H9 (cell line): Measurements from ENCODE around the gene ARFGAP1. TPM values are rescaled to one million over a fixed set of nuclear protein-coding genes. Genes with fewer than 3 reads are reported as not detected.

Experiments used
- DNase-seq: peaks from one replicate; pipeline ENCODE4 v3.0.0-alpha.2; 2017
- H2AFZ ChIP-seq: one replicate; pipeline ENCODE4 v1.6.1; 2013; ENCODE audit warnings: mild to moderate bottlenecking, low read length, control low read depth, moderate library complexity
- H2AK5ac ChIP-seq: 2 replicates; pipeline ENCODE4 v1.6.1; 2013; ENCODE audit warnings: low read length, control low read depth, mixed read lengths; ENCODE audit not compliant: insufficient read length
- H2BK120ac ChIP-seq: one replicate; pipeline ENCODE4 v1.6.1; 2013; ENCODE audit warnings: low read depth, mild to moderate bottlenecking, low read length, control low read depth, inconsistent platforms; ENCODE audit not compliant: poor library complexity, severe bottlenecking
- H2BK12ac ChIP-seq: 2 replicates; pipeline ENCODE4 v1.6.1; 2013; ENCODE audit warnings: low read length, control low read depth, mixed read lengths, low read depth; ENCODE audit not compliant: insufficient read length
- H2BK15ac ChIP-seq: 2 replicates; pipeline ENCODE4 v1.6.1; 2013; ENCODE audit warnings: low read depth, low read length, control low read depth
- H2BK20ac ChIP-seq: one replicate; pipeline ENCODE4 v1.6.1; 2013; ENCODE audit warnings: low read depth, mild to moderate bottlenecking, low read length, control low read depth, inconsistent platforms; ENCODE audit not compliant: poor library complexity, severe bottlenecking
- H2BK5ac ChIP-seq: 2 replicates; pipeline ENCODE4 v1.6.1; 2013; ENCODE audit warnings: low read length, control low read depth, mixed read lengths; ENCODE audit not compliant: insufficient read length
- H3K14ac ChIP-seq: 2 replicates; pipeline ENCODE4 v1.6.1; 2013; ENCODE audit warnings: low read length, control low read depth; ENCODE audit not compliant: insufficient read depth
- H3K18ac ChIP-seq: 2 replicates; pipeline ENCODE4 v1.6.1; 2013; ENCODE audit warnings: low read depth, mild to moderate bottlenecking, mixed read lengths, low read length, control low read depth; ENCODE audit not compliant: insufficient read length
- H3K23ac ChIP-seq: 2 replicates; pipeline ENCODE4 v1.6.1; 2013; ENCODE audit warnings: low read length, control low read depth, mixed read lengths, low read depth; ENCODE audit not compliant: insufficient read length
- H3K23me2 ChIP-seq: 2 replicates; pipeline ENCODE4 v1.6.1; 2013; ENCODE audit warnings: low read depth, mild to moderate bottlenecking, mixed read lengths, low read length, control low read depth; ENCODE audit not compliant: insufficient read length, poor library complexity, severe bottlenecking
- H3K27ac ChIP-seq: 2 replicates; pipeline ENCODE4 v1.5.1; 2013; ENCODE audit warnings: low read length, control low read depth, mixed read lengths, low read depth; ENCODE audit not compliant: insufficient read length
- H3K27me3 ChIP-seq: 2 replicates; pipeline ENCODE4 v1.6.1; 2013; ENCODE audit warnings: low read length, control low read depth, inconsistent platforms; ENCODE audit not compliant: insufficient read depth
- H3K4ac ChIP-seq: 2 replicates; pipeline ENCODE4 v1.6.1; 2013; ENCODE audit warnings: low read depth, mild to moderate bottlenecking, control low read depth, inconsistent platforms, low read length, moderate library complexity
- H3K4me1 ChIP-seq: 2 replicates; pipeline ENCODE4 v1.6.1; 2013; ENCODE audit warnings: low read length, control low read depth, inconsistent platforms; ENCODE audit not compliant: insufficient read depth
- H3K4me2 ChIP-seq: 2 replicates; pipeline ENCODE4 v1.6.1; 2013; ENCODE audit warnings: low read length, control low read depth, mixed read lengths; ENCODE audit not compliant: insufficient read length, insufficient read depth
- H3K56ac ChIP-seq: 2 replicates; pipeline ENCODE4 v1.6.1; 2013; ENCODE audit warnings: low read depth, mild to moderate bottlenecking, mixed read lengths, low read length, control low read depth; ENCODE audit not compliant: insufficient read length
- H3K79me1 ChIP-seq: 2 replicates; pipeline ENCODE4 v1.6.1; 2013; ENCODE audit warnings: low read depth, mild to moderate bottlenecking, moderate library complexity, low read length, control low read depth, inconsistent platforms; ENCODE audit not compliant: insufficient read depth, poor library complexity, severe bottlenecking
- H3K79me2 ChIP-seq: 2 replicates; pipeline ENCODE4 v1.6.1; 2013; ENCODE audit warnings: low read length, control low read depth, inconsistent platforms; ENCODE audit not compliant: insufficient read depth
- H3K9ac ChIP-seq: 2 replicates; pipeline ENCODE4 v1.6.1; 2013; ENCODE audit warnings: low read length, control low read depth, mixed read lengths; ENCODE audit not compliant: insufficient read length; ENCODE audit errors: extremely low read depth
- H3K9me3 ChIP-seq: one replicate; pipeline ENCODE4 v1.6.1; 2013; ENCODE audit warnings: low read depth, low read length, inconsistent platforms; ENCODE audit not compliant: control insufficient read depth
- H3T11ph ChIP-seq: one replicate; pipeline ENCODE4 v1.6.1; 2013; ENCODE audit warnings: mild to moderate bottlenecking, low read length, control low read depth, inconsistent platforms
- H4K20me1 ChIP-seq: one replicate; pipeline ENCODE4 v1.6.1; 2013; ENCODE audit not compliant: control insufficient read depth, insufficient read length, insufficient read depth
- H4K5ac ChIP-seq: 2 replicates; pipeline ENCODE4 v1.6.1; 2013; ENCODE audit warnings: low read depth, mild to moderate bottlenecking, mixed read lengths, low read length, control low read depth; ENCODE audit not compliant: insufficient read length
- H4K8ac ChIP-seq: replicated peaks from 2 replicates; pipeline ENCODE4 v1.6.1; 2013; ENCODE audit warnings: low read length, control low read depth, mixed read lengths, low read depth; ENCODE audit not compliant: insufficient read length
- H4K91ac ChIP-seq: 2 replicates; pipeline ENCODE4 v1.6.1; 2013; ENCODE audit warnings: low read depth, mild to moderate bottlenecking, moderate library complexity, mixed read lengths, low read length, control low read depth; ENCODE audit not compliant: insufficient read length
- H3K27ac Mint-ChIP-seq, 3 experiments: 2 replicates in 2 of 3; 3 replicates in 1 of 3; pipeline ENCODE4 v1.8.0; 2020 to 2021; ENCODE audit warnings: mixed read lengths in 3 of 3, mild to moderate bottlenecking in 1 of 3, moderate library complexity in 1 of 3
- H3K27me3 Mint-ChIP-seq: 2 replicates; pipeline ENCODE4 v1.8.0; 2021; ENCODE audit warnings: low read depth, mild to moderate bottlenecking, moderate library complexity, mixed read lengths
- H3K36me3 Mint-ChIP-seq, 3 experiments: 2 replicates in 2 of 3; 3 replicates in 1 of 3; pipeline ENCODE4 v1.8.0; 2020 to 2021; ENCODE audit warnings: low read depth in 3 of 3, mixed read lengths in 3 of 3; ENCODE audit not compliant: insufficient read depth in 1 of 3
- H3K4me1 Mint-ChIP-seq, 2 experiments: 2 replicates each; pipeline ENCODE4 v1.8.0; 2020; ENCODE audit warnings: mixed read lengths in 2 of 2
- H3K4me3 Mint-ChIP-seq, 2 experiments: 2 replicates in 1 of 2; 3 replicates in 1 of 2; pipeline ENCODE4 v1.8.0; 2020 to 2021; ENCODE audit warnings: mild to moderate bottlenecking in 2 of 2, mixed read lengths in 2 of 2, moderate library complexity in 1 of 2
- H3K9me3 Mint-ChIP-seq, 2 experiments: 2 replicates in 1 of 2; 3 replicates in 1 of 2; pipeline ENCODE4 v1.8.0; 2020; ENCODE audit warnings: mild to moderate bottlenecking in 2 of 2, mixed read lengths in 2 of 2, moderate library complexity in 1 of 2
- WGBS: extraction: QIAGEN DNeasy Blood & Tissue Kit; methylation state at CpG from one replicate; pipeline ENCODE4 v1.1.7; 2013; ENCODE audit warnings: missing lambda C conversion rate, low lambda C conversion rate, mixed read lengths; ENCODE audit not compliant: insufficient read length; ENCODE audit errors: extremely low coverage; 5-methylcytosine and 5-hydroxymethylcytosine counted together
- total RNA-seq: library from RNA; stranded (reverse); gene quantifications from 2 replicates; pipeline ENCODE4 v1.2.1, GENCODE V29; 2021
- TF ChIP-seq, protein P1 (sequence below): fragments of 200-600 bp; sonication (generic); conservative IDR thresholded peaks from 3 replicates; pipeline ENCODE4 v1.8.0; 2021; ENCODE audit warnings: antibody characterized with exemption, mild to moderate bottlenecking

The ARFGAP1 gene
- total RNA-seq, 1 experiment from 2014 or later = 114 TPM

DNA sequence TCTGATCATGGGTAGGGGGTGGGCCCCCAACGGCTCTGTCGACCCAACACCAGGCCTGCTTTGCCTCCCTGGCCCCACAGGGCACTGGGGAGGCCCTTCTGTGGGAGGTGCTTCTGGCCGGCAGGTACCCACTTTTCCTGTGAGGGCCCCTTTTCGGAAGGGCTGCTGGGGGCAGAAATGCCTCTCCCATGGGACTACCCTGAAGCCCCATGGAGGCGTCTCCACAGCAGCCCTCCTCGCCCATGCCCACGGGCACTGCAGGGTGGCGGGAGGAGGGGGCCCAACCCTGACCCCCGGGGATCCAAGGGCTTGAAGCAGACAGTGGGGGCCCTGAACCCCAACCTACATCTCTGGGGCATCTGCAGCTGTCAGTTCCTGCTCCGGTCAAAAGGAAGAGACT, 34.6 kb upstream of the ARFGAP1 start:
- WGBS = no CpG with 5 or more reads among the region's 10 CpGs
- no peaks in the 10 kb centered on the region for H3K79me1 ChIP-seq
- H4K5ac ChIP-seq = no peak overlapping the region
- H3K4me3 Mint-ChIP-seq = no peak overlapping the region
- no peaks in the 10 kb centered on the region for H4K20me1 ChIP-seq
- no peak overlapping the region for H2BK5ac ChIP-seq
- H3K23ac ChIP-seq = no peak overlapping the region
- H3K9me3 ChIP-seq = no peaks in the 10 kb centered on the region
- H3K23me2 ChIP-seq = no peaks in the 10 kb centered on the region
- no peaks in the 10 kb centered on the region for H3K36me3 Mint-ChIP-seq
- no peak overlapping the region for H2AK5ac ChIP-seq
- no peak overlapping the region for H4K91ac ChIP-seq
- peaks cover 2% of the 10 kb centered on the region for H3K27me3 Mint-ChIP-seq
- no peak overlapping the region for H3K27ac Mint-ChIP-seq
- H2BK12ac ChIP-seq = no peak overlapping the region
- no peaks in the 10 kb centered on the region for H3K79me2 ChIP-seq
- H3K4me1 Mint-ChIP-seq = peaks cover 6 to 14% of the 10 kb centered on the region in 2 experiments
- H3K14ac ChIP-seq = no peak overlapping the region
- H2BK120ac ChIP-seq = no peak overlapping the region
- no peak overlapping the region for H3T11ph ChIP-seq
- no peak overlapping the region for H2AFZ ChIP-seq
- no peak overlapping the region for H3K9ac ChIP-seq
- H3K56ac ChIP-seq = no peak overlapping the region
- no peaks in the 10 kb centered on the region for H3K27me3 ChIP-seq
- no peak overlapping the region for H2BK20ac ChIP-seq
- no peak overlapping the region for H3K27ac ChIP-seq
- no peak overlapping the region for H4K8ac ChIP-seq
- H3K4me1 ChIP-seq = peaks cover 2% of the 10 kb centered on the region; the same call in 1 of the 2 replicates
- no peak overlapping the region for H3K4me2 ChIP-seq
- H3K9me3 Mint-ChIP-seq = no peaks in the 10 kb centered on the region
- H3K18ac ChIP-seq = no peak overlapping the region
- TF ChIP-seq, protein P1, sequence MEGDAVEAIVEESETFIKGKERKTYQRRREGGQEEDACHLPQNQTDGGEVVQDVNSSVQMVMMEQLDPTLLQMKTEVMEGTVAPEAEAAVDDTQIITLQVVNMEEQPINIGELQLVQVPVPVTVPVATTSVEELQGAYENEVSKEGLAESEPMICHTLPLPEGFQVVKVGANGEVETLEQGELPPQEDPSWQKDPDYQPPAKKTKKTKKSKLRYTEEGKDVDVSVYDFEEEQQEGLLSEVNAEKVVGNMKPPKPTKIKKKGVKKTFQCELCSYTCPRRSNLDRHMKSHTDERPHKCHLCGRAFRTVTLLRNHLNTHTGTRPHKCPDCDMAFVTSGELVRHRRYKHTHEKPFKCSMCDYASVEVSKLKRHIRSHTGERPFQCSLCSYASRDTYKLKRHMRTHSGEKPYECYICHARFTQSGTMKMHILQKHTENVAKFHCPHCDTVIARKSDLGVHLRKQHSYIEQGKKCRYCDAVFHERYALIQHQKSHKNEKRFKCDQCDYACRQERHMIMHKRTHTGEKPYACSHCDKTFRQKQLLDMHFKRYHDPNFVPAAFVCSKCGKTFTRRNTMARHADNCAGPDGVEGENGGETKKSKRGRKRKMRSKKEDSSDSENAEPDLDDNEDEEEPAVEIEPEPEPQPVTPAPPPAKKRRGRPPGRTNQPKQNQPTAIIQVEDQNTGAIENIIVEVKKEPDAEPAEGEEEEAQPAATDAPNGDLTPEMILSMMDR = no peak
- no peak overlapping the region for H3K4ac ChIP-seq
- no peak for DNase-seq
- no peak overlapping the region for H2BK15ac ChIP-seq
